GM21576 (cell line): ENCODE results near the gene ADGRA1.
"Not testable (repeated sequence)": the region's sequence is repeated elsewhere in the genome, so short reads cannot be mapped to it uniquely, and the experiment has no call there.

Experiments
- ATAC-seq: cut with Tn5 transposase; IDR thresholded peaks from one replicate; pipeline ENCODE4 v1.9.1; 2021; ENCODE audit warnings: mild to moderate bottlenecking, moderate library complexity; ENCODE audit not compliant: unreplicated experiment

The ADGRA1 gene

GRCh38 chr10:133110133-133110532, 22.4 kb downstream of the ADGRA1 start:
- no peak for ATAC-seq

DNA sequence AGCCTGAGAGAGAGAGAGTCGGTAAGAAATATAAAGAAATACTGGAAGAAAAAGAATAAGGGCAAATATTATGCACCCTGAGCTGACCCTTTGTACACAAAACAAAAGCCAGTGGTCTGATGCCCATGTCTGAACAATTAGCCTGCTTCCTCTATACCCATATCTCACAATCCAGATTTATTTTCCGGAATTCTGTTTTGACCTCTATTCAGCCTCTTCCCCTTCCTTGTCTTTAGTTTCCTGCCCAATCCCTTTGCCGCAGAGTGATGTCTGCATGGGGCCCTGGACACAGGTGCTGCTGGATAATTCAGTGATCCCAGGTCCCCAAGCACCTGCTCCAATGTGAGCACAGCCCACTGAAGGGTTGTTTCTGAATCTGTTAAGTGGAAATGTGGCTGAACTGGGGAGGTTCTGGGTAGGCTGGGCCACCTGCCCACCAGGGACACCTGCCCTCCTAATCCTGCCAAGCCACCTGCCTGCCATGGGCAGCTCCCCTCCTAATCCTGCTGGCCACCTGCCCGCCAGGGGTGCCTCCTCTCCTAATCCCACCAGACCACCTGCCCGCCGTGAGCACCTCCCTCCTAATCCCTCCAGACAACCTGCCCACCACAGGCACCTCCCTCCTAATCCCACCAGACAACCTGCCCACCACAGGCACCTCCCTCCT, 23.0 kb downstream of the ADGRA1 start:
- ATAC-seq, result no peak

GRCh38 chr10:133111640-133112039, 23.9 kb downstream of the ADGRA1 start:
- ATAC-seq, result not testable (repeated sequence)

DNA sequence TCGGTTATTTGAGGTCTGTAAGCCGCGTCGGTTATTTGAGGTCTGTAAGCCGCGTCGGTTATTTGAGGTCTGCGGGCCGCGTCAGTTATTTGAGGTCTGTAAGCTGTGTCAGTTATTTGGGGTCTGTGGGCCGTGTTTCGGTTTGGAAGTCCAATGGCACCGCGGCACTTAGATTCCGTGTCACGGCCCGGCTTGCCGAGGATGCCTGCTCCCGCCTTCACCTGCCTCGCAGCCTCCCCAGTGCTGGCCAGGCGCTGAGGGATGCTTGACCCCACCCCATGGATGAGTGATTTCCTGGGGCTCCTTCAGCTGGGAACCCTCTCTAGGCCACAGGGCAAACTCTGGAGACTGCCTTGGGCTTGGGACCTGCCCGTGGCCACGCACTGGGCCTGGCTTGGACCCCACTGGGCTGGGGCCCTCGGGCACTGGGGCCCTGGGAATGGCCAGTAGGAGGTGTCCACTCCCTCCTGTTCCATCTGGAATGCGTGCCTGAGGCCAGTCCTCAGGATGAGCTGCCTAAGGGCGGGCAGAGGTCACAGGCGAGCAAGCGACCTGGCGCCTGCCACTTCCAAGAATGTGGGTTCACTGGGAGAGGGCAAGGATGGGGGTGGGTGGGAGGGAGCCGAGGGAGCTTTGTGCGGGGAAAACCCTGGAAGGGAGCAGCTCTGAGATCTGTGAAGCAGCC, 25.6 kb downstream of the ADGRA1 start:
- no peak for ATAC-seq

DNA sequence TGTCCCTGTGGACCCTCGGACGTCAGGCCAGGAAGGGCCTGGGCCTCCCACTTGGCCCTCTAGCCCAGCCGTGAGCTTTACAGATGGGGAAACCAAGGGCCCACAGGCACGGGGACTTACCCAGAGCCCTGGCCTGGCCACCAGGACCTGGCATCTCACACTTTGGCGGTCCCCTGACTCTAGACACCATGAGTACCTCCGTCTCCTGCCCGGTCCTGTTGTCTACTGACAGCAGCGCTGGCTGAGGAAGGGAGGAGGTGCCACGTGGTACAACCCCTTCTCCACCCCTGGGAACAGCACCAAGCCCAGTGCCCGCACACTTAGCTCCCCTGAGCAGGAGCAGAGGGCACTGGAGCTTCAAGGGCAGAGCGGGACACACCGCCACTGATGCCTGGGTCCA, 26.1 kb downstream of the ADGRA1 start:
- ATAC-seq, result no peak

- no peak for ATAC-seq
Measured at GRCh38 chr10:133114251-133114650, 26.5 kb downstream of the ADGRA1 start.

- ATAC-seq, result no peak
Measured at GRCh38 chr10:133114726-133115452, 27.2 kb downstream of the ADGRA1 start.

DNA sequence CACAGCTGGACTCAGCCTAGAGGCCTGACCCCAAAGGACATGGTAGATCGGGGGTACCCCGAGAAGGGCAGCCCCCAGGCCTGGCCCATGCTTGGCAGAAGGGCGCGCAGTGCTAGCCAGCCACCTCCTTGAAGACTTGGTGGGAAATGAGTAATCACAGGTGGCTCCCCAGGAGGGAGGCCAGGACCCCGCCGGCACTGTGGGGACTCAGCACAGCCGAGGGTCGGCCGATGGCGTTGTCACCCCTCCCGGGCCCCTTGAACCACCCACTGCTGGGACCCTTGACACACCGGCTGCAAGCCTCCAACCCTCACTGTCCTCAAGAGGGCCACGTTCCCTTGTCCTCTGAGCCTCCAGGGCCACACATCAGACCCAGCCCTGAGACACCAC, 27.7 kb downstream of the ADGRA1 start:
- ATAC-seq, result no peak

GRCh38 chr10:133115976-133116375, 28.3 kb downstream of the ADGRA1 start:
- no peak for ATAC-seq

DNA sequence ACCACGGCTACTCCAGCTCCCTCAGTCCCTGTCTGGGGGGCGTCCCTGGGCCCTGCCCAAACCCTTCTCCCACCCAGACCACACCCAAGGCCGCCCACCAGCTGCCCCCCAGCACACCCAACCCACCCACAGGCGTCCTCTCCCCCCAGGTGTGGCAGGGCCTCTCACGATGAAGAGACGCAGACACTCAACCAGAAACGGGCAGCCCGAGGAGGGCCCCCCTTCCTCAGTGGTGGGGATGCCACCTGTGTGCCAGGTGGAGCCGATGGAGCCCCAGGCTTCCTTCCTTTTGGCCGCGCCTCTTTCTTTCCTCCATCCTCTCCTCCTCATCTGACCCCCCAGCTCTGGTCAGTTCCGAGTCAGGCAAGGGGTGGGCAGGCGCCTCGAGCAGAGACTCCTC, 28.7 kb downstream of the ADGRA1 start:
- ATAC-seq, result no peak

- no peak for ATAC-seq
Measured at GRCh38 chr10:133117036-133117687, 29.4 kb downstream of the ADGRA1 start.

DNA sequence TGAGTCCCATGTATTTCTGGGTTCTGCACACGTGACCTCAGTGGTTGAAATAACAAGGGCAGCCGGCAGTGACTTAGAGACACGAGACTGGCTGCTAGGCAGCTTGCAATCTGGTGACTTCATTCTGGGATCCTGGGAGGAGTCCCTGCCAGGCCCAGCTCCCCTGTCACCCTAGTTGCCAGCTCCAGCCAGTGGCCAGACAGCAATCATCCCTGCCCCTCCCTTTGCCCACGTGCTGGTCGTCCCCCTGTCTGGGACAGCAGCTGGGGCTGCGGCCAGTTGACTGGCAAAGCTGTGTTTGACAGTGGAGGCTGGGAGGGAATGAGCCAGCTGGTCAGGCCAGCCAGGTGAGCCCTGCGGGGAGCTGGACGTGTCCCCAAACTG, 30.0 kb downstream of the ADGRA1 start:
- ATAC-seq, result no peak

DNA sequence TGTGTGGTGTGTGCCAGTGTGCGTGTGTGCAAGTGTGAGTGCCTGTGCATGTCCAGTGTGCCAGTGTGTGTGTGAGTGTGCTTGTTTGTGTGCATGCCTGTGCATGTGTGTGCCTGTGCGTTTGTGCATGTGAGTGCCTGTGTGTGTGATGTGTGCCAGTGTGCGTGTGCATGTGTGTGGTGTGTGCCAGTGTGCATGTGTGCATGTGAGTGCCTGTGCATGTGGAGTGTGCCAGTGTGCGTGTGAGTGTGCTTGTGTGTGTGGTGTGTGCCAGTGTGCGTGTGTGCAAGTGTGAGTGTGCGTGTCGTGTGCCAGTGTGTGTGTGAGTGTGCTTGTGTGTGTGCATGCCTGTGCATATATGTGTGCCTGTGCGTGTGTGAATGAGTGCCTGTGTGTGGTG, 33.8 kb downstream of the ADGRA1 start:
- no peak for ATAC-seq

GRCh38 chr10:133122171-133122935, 34.6 kb downstream of the ADGRA1 start:
- ATAC-seq, result no peak

GRCh38 chr10:133123050-133123745, 35.5 kb downstream of the ADGRA1 start:
- ATAC-seq, result no peak

DNA sequence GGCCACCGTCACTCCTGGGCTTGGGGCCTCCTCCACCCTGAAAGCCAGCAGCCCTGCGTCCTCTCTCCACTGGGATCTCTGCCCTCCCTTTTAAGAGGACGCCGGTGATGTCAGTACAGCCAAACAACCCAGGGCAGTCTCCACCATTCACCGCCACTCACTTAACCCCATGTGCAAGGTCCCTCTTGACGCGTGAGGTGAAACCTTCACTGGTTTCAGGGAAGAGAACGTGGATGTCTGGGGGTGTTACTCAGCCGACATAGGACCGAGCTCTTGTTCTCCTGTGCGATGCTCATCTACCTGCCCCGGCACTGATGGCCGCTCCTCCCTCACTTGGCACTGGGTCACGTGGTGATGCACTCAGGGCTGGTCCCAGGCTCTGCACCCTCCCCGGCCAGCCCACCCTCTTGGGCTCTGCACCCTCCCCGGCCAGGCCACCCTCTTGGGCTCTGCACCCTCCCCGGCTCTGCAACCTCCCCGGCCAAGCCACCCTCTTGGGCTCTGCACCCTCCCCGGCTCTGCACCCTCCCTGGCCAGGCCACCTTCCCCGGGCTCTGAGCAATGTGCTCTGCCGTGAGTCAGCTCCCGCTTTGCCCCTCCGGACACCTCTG, 36.1 kb downstream of the ADGRA1 start:
- ATAC-seq, result no peak

DNA sequence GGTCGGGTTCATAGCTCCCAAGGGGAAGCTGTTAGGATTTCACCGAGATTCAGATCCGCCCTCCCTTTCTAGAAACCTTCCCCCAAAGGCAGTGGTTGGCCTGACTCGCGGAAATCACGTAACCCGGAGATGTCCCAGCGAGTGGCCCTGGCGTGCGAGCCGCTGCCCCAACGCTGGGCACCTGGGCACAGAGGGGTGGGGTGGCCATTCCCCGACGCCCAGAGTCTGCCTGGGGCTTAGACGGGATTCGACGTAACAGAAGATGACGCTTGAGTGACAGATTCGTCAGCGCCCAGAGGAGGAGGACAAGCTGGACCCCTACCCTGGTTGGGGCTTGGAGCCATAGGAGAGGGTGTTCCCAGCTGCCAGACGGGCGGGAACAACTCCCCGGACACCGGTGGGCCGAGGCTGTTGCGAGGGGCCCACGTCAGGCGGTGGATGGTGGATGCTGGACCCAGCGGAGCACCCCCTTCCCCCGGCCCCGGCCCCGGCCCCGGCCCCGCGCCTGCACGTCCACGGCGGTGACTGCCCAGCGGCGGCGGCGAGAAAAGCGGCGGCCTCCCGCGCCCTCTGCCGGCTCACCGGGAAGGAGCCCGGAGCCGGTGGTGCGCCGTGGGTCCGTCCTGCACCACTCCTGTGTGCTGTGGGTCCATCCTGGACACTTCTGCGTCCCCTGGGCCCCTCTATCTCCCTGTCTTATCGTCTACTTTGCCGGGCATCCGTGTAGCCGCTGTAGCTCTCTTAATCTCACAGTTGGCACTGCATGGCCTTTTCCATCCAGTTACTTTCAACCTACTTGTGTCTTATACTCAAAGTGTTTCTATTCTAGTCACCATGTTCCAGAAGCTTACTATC, 36.9 kb downstream of the ADGRA1 start:
- no peak for ATAC-seq

- ATAC-seq, result no peak
Measured at GRCh38 chr10:133125901-133126300, 38.2 kb downstream of the ADGRA1 start.
